SK-N-SH (cell line): ENCODE results near the gene NOLC1. TPM values are rescaled to one million over a fixed set of nuclear protein-coding genes. Genes with fewer than 3 reads are reported as not detected.

Experiments
- CTCF ChIA-PET: fragments of 300-600, 350-600 bp; formaldehyde crosslinking; extraction: SDS; loops from one replicate; lab custom pipeline; 2021; lab: Yijun Ruan, JAX
- POLR2A ChIA-PET: fragments of 350-600 bp; sonication (Branson Sonifier 250); formaldehyde crosslinking; extraction: SDS; loops from one replicate; lab custom pipeline; 2020; ENCODE audit warnings: antibody characterized with exemption, inconsistent platforms; lab: Yijun Ruan, JAX
- DNase-seq: peaks from one replicate; pipeline ENCODE4 v3.0.0; 2012
- H2AFZ ChIP-seq: fragments of 200-600 bp; sonication (generic); 2 replicates; pipeline ENCODE4 v1.8.1; 2016; ENCODE audit warnings: antibody characterized with exemption, mild to moderate bottlenecking, low read depth
- H3F3A ChIP-seq: fragments of 200-600 bp; sonication (generic); replicated peaks from 2 replicates; pipeline ENCODE3; 2016; ENCODE audit warnings: antibody characterized with exemption, mild to moderate bottlenecking; ENCODE audit not compliant: insufficient read depth
- H3K27ac ChIP-seq, 2 experiments: fragments of 200-500 bp in 1 of 2; fragments of 200-600 bp in 1 of 2; sonication (Bioruptor generic) in 1 of 2; sonication (generic), shearing (Covaris generic) in 1 of 2; 2 replicates each; pipeline versions ENCODE4 v1.5.1 to v1.6.1; 2014 to 2016; ENCODE audit warnings: low read depth in 2 of 2, inconsistent platforms in 1 of 2, low read length in 1 of 2, mild to moderate bottlenecking in 1 of 2, mixed read lengths in 1 of 2
- H3K27me3 ChIP-seq: fragments of 200-600 bp; sonication (generic), shearing (Covaris generic); 2 replicates; pipeline ENCODE4 v1.6.1; 2016; ENCODE audit warnings: mixed run types; ENCODE audit not compliant: insufficient read depth
- H3K36me3 ChIP-seq, 2 experiments: fragments of 200-500 bp in 1 of 2; fragments of 200-600 bp in 1 of 2; sonication (Bioruptor generic) in 1 of 2; sonication (generic) in 1 of 2; replicated peaks in 1 of 2; 2 replicates each; pipeline versions ENCODE3 to v1.5.1; 2014 to 2016; ENCODE audit warnings: low read length in 1 of 2, mild to moderate bottlenecking in 1 of 2; ENCODE audit not compliant: insufficient read depth in 2 of 2, control insufficient read depth in 1 of 2
- H3K4me1 ChIP-seq, 2 experiments: fragments of 200-500 bp in 1 of 2; fragments of 200-600 bp in 1 of 2; sonication (Bioruptor generic) in 1 of 2; sonication (generic), shearing (Covaris generic) in 1 of 2; 2 replicates each; pipeline versions ENCODE4 v1.5.1 to v1.6.1; 2014 to 2016; ENCODE audit warnings: low read depth in 1 of 2, low read length in 1 of 2, mixed run types in 1 of 2; ENCODE audit not compliant: insufficient read depth in 2 of 2, control insufficient read depth in 1 of 2
- H3K4me2 ChIP-seq: fragments of 200-600 bp; sonication (generic), shearing (Covaris generic); 2 replicates; pipeline ENCODE4 v1.6.1; 2017; ENCODE audit warnings: mixed run types
- H3K4me3 ChIP-seq, 2 experiments: fragments of 200-500 bp in 1 of 2; fragments of 200-600 bp in 1 of 2; sonication (Bioruptor generic) in 1 of 2; sonication (generic), shearing (Covaris generic) in 1 of 2; 2 replicates each; pipeline versions ENCODE4 v1.5.1 to v1.8.1; 2014 to 2016; ENCODE audit warnings: low read depth in 2 of 2, inconsistent platforms in 1 of 2, low read length in 1 of 2, mild to moderate bottlenecking in 1 of 2, mixed read lengths in 1 of 2, moderate library complexity in 1 of 2
- H3K79me2 ChIP-seq: fragments of 200-600 bp; sonication (generic); 2 replicates; pipeline ENCODE4 v1.8.1; 2017; ENCODE audit warnings: mild to moderate bottlenecking; ENCODE audit not compliant: insufficient read depth
- H3K9ac ChIP-seq: fragments of 200-600 bp; sonication (generic); 2 replicates; pipeline ENCODE4 v1.6.1; 2017; ENCODE audit warnings: mixed run types
- H3K9me2 ChIP-seq: fragments of 200-600 bp; sonication (generic); 2 replicates; pipeline ENCODE4 v1.6.1; 2017; ENCODE audit warnings: mixed run types
- H3K9me3 ChIP-seq: fragments of 200-600 bp; sonication (generic); 2 replicates; pipeline ENCODE4 v1.6.1; 2017; ENCODE audit warnings: mixed run types, mild to moderate bottlenecking, moderate library complexity
- H4K20me1 ChIP-seq: fragments of 200-600 bp; sonication (generic); 2 replicates; pipeline ENCODE4 v1.6.1; 2017; ENCODE audit warnings: mild to moderate bottlenecking, mixed run types; ENCODE audit not compliant: insufficient read depth
- ELF1 ChIP-seq: IDR thresholded peaks from 2 replicates; pipeline ENCODE4 v1.4.0; 2012
- EP300 ChIP-seq, 2 experiments: IDR thresholded peaks; 2 replicates each; pipeline versions ENCODE4 v1.4.0 to v1.6.1; 2012; ENCODE audit warnings: borderline replicate concordance in 1 of 2, low read depth in 1 of 2, low read length in 1 of 2
- EZH2phosphoT487 ChIP-seq: fragments of 200-600 bp; sonication (generic); IDR thresholded peaks from 2 replicates; pipeline ENCODE4 v1.6.1; 2017; ENCODE audit warnings: low read depth, mixed run types, mild to moderate bottlenecking, antibody characterized with exemption, moderate library complexity, borderline replicate concordance
- FOXJ3 ChIP-seq: sonication (generic); formaldehyde crosslinking; IDR thresholded peaks from 2 replicates; pipeline ENCODE4 v1.5.1; 2020; ENCODE audit warnings: mild to moderate bottlenecking, missing genetic modification reagents
- MXI1 ChIP-seq: IDR thresholded peaks from 2 replicates; pipeline ENCODE4 v1.6.1; 2012; ENCODE audit warnings: mild to moderate bottlenecking, low read depth, low read length, improper control_type of control experiment
- NFIC ChIP-seq: IDR thresholded peaks from 2 replicates; pipeline ENCODE4 v1.4.0; 2012; ENCODE audit warnings: borderline replicate concordance
- POLR2AphosphoS5 ChIP-seq: IDR thresholded peaks from 2 replicates; pipeline ENCODE4 v1.6.1; 2012; ENCODE audit warnings: low read depth, low read length
- RAD21 ChIP-seq: IDR thresholded peaks from 2 replicates; pipeline ENCODE4 v1.6.1; 2012; ENCODE audit warnings: mild to moderate bottlenecking, low read length
- RFX5 ChIP-seq: IDR thresholded peaks from 2 replicates; pipeline ENCODE4 v1.6.1; 2012; ENCODE audit warnings: mild to moderate bottlenecking, improper control_type of control experiment, low read length
- SIN3A ChIP-seq: IDR thresholded peaks from 2 replicates; pipeline ENCODE4 v1.6.1; 2012; ENCODE audit warnings: low read depth, mild to moderate bottlenecking, low read length, moderate library complexity, borderline replicate concordance
- SMC3 ChIP-seq: IDR thresholded peaks from 2 replicates; pipeline ENCODE4 v1.6.1; 2012; ENCODE audit warnings: low read depth, low read length, improper control_type of control experiment
- TAF1 ChIP-seq: IDR thresholded peaks from 2 replicates; pipeline ENCODE4 v1.6.1; 2012; ENCODE audit warnings: low read depth, mild to moderate bottlenecking, low read length, moderate library complexity, borderline replicate concordance
- YY1 ChIP-seq: IDR thresholded peaks from 2 replicates; pipeline ENCODE4 v1.4.0; 2012; ENCODE audit warnings: low read depth, mild to moderate bottlenecking
- WGBS: methylation state at CpG from one replicate; pipeline ENCODE4 v1.1.6; 2017; ENCODE audit warnings: low lambda C conversion rate; 5-methylcytosine and 5-hydroxymethylcytosine counted together
- polyA plus RNA-seq, 3 experiments: library from polyadenylated mRNA; depleted of rRNA; stranded (reverse); fragments of >200 nt; gene quantifications; 2 replicates each; pipeline ENCODE4 v1.2.3, GENCODE V29; 2012
- TF ChIP-seq, protein P1 (sequence below): fragments of 150-350 bp; IDR thresholded peaks from 2 replicates; pipeline ENCODE4 v1.6.1; 2017; ENCODE audit warnings: antibody characterized with exemption, low read length, low read depth, borderline replicate concordance
- TF ChIP-seq, protein P2 (sequence below): IDR thresholded peaks from 2 replicates; pipeline ENCODE4 v1.4.0; 2012; ENCODE audit warnings: low read depth
- TF ChIP-seq, protein P3 (sequence below): IDR thresholded peaks from 2 replicates; pipeline ENCODE4 v1.6.1; 2012; ENCODE audit warnings: mild to moderate bottlenecking, low read depth, low read length, moderate library complexity
- TF ChIP-seq, protein P4 (sequence below): fragments of 200-600 bp; sonication (generic); IDR thresholded peaks from 2 replicates; pipeline ENCODE4 v1.6.1; 2017; ENCODE audit warnings: antibody characterized with exemption, mild to moderate bottlenecking, moderate library complexity

The NOLC1 gene
- polyA plus RNA-seq, 1 of the 3 experiments (the other 2 are of a cell fraction) = 71.8 TPM

DNA sequence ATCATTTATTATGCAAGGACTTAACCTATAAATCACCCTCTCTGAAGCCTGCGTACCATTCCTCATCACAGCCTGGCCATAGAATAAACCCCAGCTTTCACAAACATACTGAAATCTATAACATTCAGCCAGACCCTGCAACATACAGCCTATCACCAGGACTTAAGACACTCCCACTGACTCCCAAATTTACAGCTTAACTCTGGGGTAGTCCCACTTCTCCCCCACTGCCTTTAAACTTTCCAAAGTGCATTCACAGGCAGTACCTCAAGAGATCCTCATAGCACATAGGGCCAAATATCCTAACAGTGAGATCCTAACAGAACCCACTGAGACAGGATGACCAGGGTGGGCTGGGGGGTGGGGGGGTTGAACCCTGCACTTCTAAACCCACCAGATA lies 35.5 kb upstream of the NOLC1 start:
- Histone ChIP-seq H3F3A (peaks cover 17% of the 10 kb centered on the region), H3K9me2 (no peaks in the 10 kb centered on the region), H3K79me2 (peaks cover 85% of the 10 kb centered on the region), H4K20me1 (peaks cover 26% of the 10 kb centered on the region), H3K27me3 (no peaks in the 10 kb centered on the region), H3K9me3 (no peaks in the 10 kb centered on the region), H3K27ac (peak overlapping the region; percentile 86 to 99), H2AFZ (no peak overlapping the region), H3K9ac (peak overlapping the region; percentile 65; the same call in 1 of the 2 replicates), H3K4me2 (peak overlapping the region; percentile 94), H3K36me3 (peaks cover under 1 to 6% of the 10 kb centered on the region in 2 experiments), H3K4me3 (peak overlapping the region; percentile 29 to 86), H3K4me1 (peaks cover 48 to 61% of the 10 kb centered on the region in 2 experiments)
- 92% methylated on average over 1 of the region's 1 CpG for WGBS
- DNase-seq = no peak
- CTCF ChIA-PET = interaction anchor here (0.6 to 2.3 kb wide), 6 partner anchors 12 to 53 kb away, joined by 3 to 10 read pairs (median 3); no protein-coding TSS in a partner anchor
- TF ChIP-seq, protein P1, sequence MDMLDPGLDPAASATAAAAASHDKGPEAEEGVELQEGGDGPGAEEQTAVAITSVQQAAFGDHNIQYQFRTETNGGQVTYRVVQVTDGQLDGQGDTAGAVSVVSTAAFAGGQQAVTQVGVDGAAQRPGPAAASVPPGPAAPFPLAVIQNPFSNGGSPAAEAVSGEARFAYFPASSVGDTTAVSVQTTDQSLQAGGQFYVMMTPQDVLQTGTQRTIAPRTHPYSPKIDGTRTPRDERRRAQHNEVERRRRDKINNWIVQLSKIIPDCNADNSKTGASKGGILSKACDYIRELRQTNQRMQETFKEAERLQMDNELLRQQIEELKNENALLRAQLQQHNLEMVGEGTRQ = no peak
- TF ChIP-seq YY1 = no peak
- TF ChIP-seq EZH2phosphoT487 = no peak
- no peak for TF ChIP-seq POLR2AphosphoS5
- TF ChIP-seq, protein P2, sequence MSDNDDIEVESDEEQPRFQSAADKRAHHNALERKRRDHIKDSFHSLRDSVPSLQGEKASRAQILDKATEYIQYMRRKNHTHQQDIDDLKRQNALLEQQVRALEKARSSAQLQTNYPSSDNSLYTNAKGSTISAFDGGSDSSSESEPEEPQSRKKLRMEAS = no peak
- TF ChIP-seq RAD21 = no peak
- no peak for TF ChIP-seq TAF1
- TF ChIP-seq RFX5 = no peak
- POLR2A ChIA-PET = interaction anchor here (0.5 kb wide), 1 partner anchor 1984 kb away, joined by 4 read pairs; no protein-coding TSS in a partner anchor

DNA sequence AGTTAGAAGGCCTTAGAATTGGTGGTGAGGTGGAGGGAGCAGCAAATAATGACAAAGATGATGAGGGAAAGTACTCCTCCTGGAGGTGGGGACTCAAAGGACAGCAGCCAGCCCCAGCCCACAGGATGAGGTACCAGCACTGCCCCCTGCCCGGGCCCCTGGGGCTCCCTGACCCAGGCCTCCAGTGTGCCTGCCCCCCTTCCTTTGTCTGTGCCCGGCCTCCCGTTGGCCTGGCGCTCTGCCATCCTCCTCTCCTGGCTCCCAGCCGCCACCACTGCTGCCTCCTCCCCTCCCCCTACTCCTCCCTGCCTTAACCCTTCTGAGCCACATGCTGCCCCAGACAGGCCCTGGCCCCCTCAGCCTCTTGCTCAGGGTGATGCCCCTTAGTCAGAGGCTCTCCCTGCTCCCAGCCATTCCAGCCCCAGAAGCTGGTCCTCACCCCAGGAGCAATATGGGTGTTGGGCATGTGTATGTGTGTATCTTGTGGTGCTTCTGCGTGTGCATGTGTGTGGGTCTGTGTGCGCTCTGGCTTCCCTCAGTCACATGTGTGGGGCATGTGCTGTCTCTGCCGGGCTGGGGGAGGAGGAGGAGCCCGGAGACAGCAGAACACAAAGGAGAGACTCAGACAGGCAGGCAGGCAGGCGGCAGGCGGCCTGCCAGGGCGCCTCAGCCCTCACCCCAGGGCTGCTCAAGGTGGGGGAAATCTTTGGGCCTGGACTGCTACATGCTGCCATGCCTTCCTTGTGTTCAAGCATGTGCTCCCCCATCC lies 34.6 kb upstream of the NOLC1 start:
- H3K9ac ChIP-seq = peak overlapping the region; percentile 65
- peak; percentile 89 for DNase-seq
- peak overlapping the region; percentile 86 to 99 for H3K27ac ChIP-seq
- H3K36me3 ChIP-seq = no peaks in the 10 kb centered on the region
- no peaks in the 10 kb centered on the region for H3K27me3 ChIP-seq
- H3K4me2 ChIP-seq = peak overlapping the region; percentile 94
- H3K79me2 ChIP-seq = peaks cover 76% of the 10 kb centered on the region
- H4K20me1 ChIP-seq = peaks cover 16% of the 10 kb centered on the region
- POLR2A ChIA-PET = interaction anchor here (0.5 to 1.4 kb wide), 3 partner anchors 34 to 1985 kb away, joined by 3 to 4 read pairs (median 4); no protein-coding TSS in a partner anchor
- CTCF ChIA-PET = interaction anchor here (0.6 to 2.3 kb wide), 9 partner anchors 11 to 1119 kb away, joined by 3 to 10 read pairs (median 3); no protein-coding TSS in a partner anchor
- H2AFZ ChIP-seq = no peak overlapping the region
- peak overlapping the region; percentile 29 to 86 for H3K4me3 ChIP-seq
- peaks cover 49 to 65% of the 10 kb centered on the region in 2 experiments for H3K4me1 ChIP-seq
- peaks cover 19% of the 10 kb centered on the region for H3F3A ChIP-seq
- 16% methylated on average over 11 of the region's 12 CpGs for WGBS
- H3K9me2 ChIP-seq = no peaks in the 10 kb centered on the region
- H3K9me3 ChIP-seq = no peaks in the 10 kb centered on the region
- TF ChIP-seq ELF1 (no peak), POLR2AphosphoS5 (peak; percentile 55), EP300 (IDR thresholded peaks at IDR 0.05; ENCODE audit: borderline replicate concordance in 1 of 2, low read depth in 1 of 2, low read length in 1 of 2) (peak in 1 of 2 experiments; percentile 43; a peak in 2 of 4 replicates), SMC3 (no peak; the same call in 1 of the 2 replicates), RFX5 (no peak), NFIC (peak; percentile 93), FOXJ3 (peak; percentile 78), RAD21 (peak; percentile 45; the same call in 1 of the 2 replicates), MXI1 (peak; percentile 96), TAF1 (0 out of 2 replicates have a peak, but pooled peaks have one; percentile 30), EZH2phosphoT487 (no peak), SIN3A (peak; percentile 23; the same call in 1 of the 2 replicates)
- TF ChIP-seq, protein P3, sequence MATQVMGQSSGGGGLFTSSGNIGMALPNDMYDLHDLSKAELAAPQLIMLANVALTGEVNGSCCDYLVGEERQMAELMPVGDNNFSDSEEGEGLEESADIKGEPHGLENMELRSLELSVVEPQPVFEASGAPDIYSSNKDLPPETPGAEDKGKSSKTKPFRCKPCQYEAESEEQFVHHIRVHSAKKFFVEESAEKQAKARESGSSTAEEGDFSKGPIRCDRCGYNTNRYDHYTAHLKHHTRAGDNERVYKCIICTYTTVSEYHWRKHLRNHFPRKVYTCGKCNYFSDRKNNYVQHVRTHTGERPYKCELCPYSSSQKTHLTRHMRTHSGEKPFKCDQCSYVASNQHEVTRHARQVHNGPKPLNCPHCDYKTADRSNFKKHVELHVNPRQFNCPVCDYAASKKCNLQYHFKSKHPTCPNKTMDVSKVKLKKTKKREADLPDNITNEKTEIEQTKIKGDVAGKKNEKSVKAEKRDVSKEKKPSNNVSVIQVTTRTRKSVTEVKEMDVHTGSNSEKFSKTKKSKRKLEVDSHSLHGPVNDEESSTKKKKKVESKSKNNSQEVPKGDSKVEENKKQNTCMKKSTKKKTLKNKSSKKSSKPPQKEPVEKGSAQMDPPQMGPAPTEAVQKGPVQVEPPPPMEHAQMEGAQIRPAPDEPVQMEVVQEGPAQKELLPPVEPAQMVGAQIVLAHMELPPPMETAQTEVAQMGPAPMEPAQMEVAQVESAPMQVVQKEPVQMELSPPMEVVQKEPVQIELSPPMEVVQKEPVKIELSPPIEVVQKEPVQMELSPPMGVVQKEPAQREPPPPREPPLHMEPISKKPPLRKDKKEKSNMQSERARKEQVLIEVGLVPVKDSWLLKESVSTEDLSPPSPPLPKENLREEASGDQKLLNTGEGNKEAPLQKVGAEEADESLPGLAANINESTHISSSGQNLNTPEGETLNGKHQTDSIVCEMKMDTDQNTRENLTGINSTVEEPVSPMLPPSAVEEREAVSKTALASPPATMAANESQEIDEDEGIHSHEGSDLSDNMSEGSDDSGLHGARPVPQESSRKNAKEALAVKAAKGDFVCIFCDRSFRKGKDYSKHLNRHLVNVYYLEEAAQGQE = no peak
- TF ChIP-seq, protein P4, sequence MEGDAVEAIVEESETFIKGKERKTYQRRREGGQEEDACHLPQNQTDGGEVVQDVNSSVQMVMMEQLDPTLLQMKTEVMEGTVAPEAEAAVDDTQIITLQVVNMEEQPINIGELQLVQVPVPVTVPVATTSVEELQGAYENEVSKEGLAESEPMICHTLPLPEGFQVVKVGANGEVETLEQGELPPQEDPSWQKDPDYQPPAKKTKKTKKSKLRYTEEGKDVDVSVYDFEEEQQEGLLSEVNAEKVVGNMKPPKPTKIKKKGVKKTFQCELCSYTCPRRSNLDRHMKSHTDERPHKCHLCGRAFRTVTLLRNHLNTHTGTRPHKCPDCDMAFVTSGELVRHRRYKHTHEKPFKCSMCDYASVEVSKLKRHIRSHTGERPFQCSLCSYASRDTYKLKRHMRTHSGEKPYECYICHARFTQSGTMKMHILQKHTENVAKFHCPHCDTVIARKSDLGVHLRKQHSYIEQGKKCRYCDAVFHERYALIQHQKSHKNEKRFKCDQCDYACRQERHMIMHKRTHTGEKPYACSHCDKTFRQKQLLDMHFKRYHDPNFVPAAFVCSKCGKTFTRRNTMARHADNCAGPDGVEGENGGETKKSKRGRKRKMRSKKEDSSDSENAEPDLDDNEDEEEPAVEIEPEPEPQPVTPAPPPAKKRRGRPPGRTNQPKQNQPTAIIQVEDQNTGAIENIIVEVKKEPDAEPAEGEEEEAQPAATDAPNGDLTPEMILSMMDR = peak; percentile 40
